Nephron progenitor cell (in vitro differentiated cells): Measurements from ENCODE around the gene CETP.
"Not testable (repeated sequence)": the region's sequence is repeated elsewhere in the genome, so short reads cannot be mapped to it uniquely, and the experiment has no call there.

Experiments used
- DNase-seq: peaks from one replicate; pipeline ENCODE4 v3.0.0; 2021
- H3K27ac Mint-ChIP-seq: 2 replicates; pipeline ENCODE4 v1.8.0; 2021; ENCODE audit warnings: mild to moderate bottlenecking, moderate library complexity, mixed read lengths
- H3K27me3 Mint-ChIP-seq: 2 replicates; pipeline ENCODE4 v1.8.0; 2021; ENCODE audit warnings: mild to moderate bottlenecking, low read depth, mixed read lengths; ENCODE audit not compliant: poor library complexity
- H3K36me3 Mint-ChIP-seq: 2 replicates; pipeline ENCODE4 v1.8.0; 2021; ENCODE audit warnings: low read depth, mixed read lengths
- H3K4me1 Mint-ChIP-seq: 2 replicates; pipeline ENCODE4 v1.8.0; 2021; ENCODE audit warnings: mixed read lengths
- H3K4me3 Mint-ChIP-seq: 2 replicates; pipeline ENCODE4 v1.8.0; 2021; ENCODE audit warnings: mild to moderate bottlenecking, moderate library complexity, mixed read lengths
- H3K9me3 Mint-ChIP-seq: 2 replicates; pipeline ENCODE4 v1.8.0; 2021; ENCODE audit warnings: mild to moderate bottlenecking, moderate library complexity, mixed read lengths
- CTCF ChIP-seq: fragments of 200-600 bp; sonication (generic); IDR thresholded peaks from 2 replicates; pipeline ENCODE4 v1.5.0; 2021; ENCODE audit warnings: antibody characterized with exemption

CETP gene

GRCh38 chr16:57004387-57005250 lies 42.9 kb downstream of the CETP start:
- Mint-ChIP-seq H3K27me3 (peaks cover 16% of the 10 kb centered on the region), H3K36me3 (no peaks in the 10 kb centered on the region), H3K9me3 (no peaks in the 10 kb centered on the region), H3K27ac (peak overlapping the region; percentile 24), H3K4me3 (peak overlapping the region; percentile 28), H3K4me1 (peaks cover 20% of the 10 kb centered on the region)
- DNase-seq = no peak
- TF ChIP-seq CTCF = no peak

- H3K27ac Mint-ChIP-seq, H3K9me3 Mint-ChIP-seq, DNase-seq, H3K4me3 Mint-ChIP-seq, H3K36me3 Mint-ChIP-seq: not testable (repeated sequence)
- Mint-ChIP-seq H3K27me3 (peaks cover 15% of the 10 kb centered on the region), H3K4me1 (peaks cover 20% of the 10 kb centered on the region)
Observed at GRCh38 chr16:57005597-57005996, 43.8 kb downstream of the CETP start.

GRCh38 chr16:57007050-57007449 lies 45.3 kb downstream of the CETP start:
- DNase-seq = no peak
- Mint-ChIP-seq H3K27ac (no peak overlapping the region), H3K27me3 (peaks cover 13% of the 10 kb centered on the region), H3K9me3 (no peaks in the 10 kb centered on the region), H3K36me3 (no peaks in the 10 kb centered on the region), H3K4me3 (no peak overlapping the region), H3K4me1 (peaks cover 20% of the 10 kb centered on the region)
- no peak for TF ChIP-seq CTCF

GRCh38 chr16:57007530-57007929 lies 45.8 kb downstream of the CETP start:
- H3K27ac Mint-ChIP-seq = no peak overlapping the region
- peaks cover 20% of the 10 kb centered on the region for H3K4me1 Mint-ChIP-seq
- peaks cover 16% of the 10 kb centered on the region for H3K27me3 Mint-ChIP-seq
- DNase-seq = no peak
- no peaks in the 10 kb centered on the region for H3K9me3 Mint-ChIP-seq
- H3K4me3 Mint-ChIP-seq = no peak overlapping the region
- TF ChIP-seq CTCF = no peak
- no peaks in the 10 kb centered on the region for H3K36me3 Mint-ChIP-seq

- DNase-seq = no peak
- H3K9me3 Mint-ChIP-seq = no peaks in the 10 kb centered on the region
- H3K36me3 Mint-ChIP-seq = no peaks in the 10 kb centered on the region
- no peak for TF ChIP-seq CTCF
- no peak overlapping the region for H3K4me3 Mint-ChIP-seq
- H3K4me1 Mint-ChIP-seq = peaks cover 17% of the 10 kb centered on the region
- H3K27ac Mint-ChIP-seq = no peak overlapping the region
- peaks cover 13% of the 10 kb centered on the region for H3K27me3 Mint-ChIP-seq
Observed at GRCh38 chr16:57008440-57008839, 46.7 kb downstream of the CETP start.

GRCh38 chr16:57009643-57010170 lies 48.0 kb downstream of the CETP start:
- Mint-ChIP-seq H3K4me3 (no peak overlapping the region), H3K27ac (no peak overlapping the region)
- no peak for DNase-seq

More at GRCh38 chr16:57009643-57010170, 48.0 kb downstream of the CETP start:
- H3K4me1 Mint-ChIP-seq = peaks cover 4% of the 10 kb centered on the region
- no peaks in the 10 kb centered on the region for H3K36me3 Mint-ChIP-seq
- no peaks in the 10 kb centered on the region for H3K9me3 Mint-ChIP-seq
- peaks cover 8% of the 10 kb centered on the region for H3K27me3 Mint-ChIP-seq
- no peak for TF ChIP-seq CTCF
